Cerebellar nuclear complex (tissue), 1 donor: ENCODE data around the gene ARHGAP4.

Experiments used
- DNase-seq, 2 experiments: peaks; one replicate each; lab custom pipeline; 2025; lab: John Stamatoyannopoulos, UW

ARHGAP4 gene

DNA sequence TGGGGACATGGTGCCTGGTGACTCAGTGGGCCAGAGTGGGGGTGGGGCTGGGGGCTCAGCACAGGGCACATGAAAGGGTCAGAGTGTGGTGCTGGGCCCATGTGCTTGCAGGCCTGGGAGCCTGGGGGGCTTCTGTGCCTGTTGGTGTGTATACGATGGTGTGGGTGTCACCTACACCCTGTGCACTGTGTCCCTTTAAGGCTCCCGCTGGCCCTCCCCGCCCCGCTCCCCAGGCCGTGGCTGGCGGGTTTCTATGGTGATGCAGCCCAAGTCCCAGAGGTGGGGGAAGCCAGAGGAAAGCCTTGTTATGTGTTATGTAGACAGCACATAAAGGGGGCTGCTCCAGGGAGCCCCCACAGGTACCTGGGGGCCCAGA is 45.6 kb downstream of the ARHGAP4 start:
- no peak for DNase-seq

DNA sequence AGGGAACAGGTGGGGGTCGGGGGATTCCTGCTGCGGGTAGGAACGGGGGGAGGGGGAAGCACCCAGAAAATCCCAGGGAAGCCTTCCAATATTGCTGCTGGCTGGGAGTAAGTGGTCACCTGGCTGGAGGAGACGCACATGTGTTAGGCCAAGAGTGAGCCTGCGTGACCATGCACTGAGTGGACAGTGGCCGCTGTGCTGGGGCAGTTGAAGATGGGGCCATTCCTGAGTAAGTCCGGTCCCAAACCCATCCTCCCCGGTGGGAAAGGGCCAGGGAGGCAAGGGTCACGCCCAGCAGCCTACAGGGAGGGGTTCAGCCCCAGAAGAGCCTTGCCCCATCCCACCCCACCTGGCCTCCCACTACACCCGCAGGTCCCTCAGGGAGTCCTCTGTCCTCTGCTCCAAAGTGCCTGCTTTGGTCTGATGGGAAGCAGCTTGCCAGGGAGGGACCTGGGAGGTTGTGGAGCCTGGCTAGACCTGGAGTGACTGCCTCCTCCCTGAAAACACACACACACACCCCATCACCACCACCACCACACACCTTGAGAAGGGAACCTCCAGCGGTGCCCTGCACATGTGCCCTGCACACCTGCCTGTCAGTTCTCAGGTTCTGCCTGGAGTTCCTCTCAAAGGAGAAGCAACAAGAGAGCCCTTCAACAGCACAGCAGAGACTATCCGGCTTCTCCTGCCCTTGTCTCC is 46.2 kb downstream of the ARHGAP4 start:
- DNase-seq, result no peak

DNA sequence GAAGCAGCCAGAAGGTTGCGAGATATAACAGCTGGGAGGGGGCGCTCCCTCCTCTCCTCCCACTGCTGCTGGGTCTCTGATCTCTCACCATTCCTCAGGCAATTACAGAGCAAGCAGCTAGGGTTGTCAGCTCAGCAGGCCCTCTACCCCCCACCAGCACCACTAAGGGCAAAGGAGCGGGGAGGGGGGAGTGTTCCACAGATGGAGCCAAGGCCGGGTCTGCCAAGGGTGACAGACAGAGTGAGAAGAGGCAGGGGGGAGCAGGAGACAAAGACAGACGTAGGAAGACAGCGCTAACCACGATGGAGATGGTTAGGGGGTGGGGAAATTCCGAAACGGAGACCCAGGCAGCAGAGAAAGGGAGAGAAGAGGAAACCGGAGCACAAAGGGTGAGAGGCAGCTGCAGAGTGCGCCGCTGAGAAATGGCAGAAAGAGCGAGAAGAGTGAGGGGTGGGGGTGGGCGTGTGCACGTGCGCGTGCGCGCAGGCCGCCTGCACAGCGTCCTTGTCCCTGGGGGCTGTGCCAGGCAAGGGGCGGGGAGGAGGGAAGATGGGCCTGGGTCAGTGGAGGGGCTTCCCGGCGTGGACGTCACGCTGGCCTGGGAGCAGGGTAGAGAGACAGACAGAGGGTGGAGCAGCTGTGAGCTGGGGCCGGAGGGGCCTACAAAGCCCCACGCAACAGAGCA is 47.0 kb downstream of the ARHGAP4 start:
- DNase-seq, result no peak

DNA sequence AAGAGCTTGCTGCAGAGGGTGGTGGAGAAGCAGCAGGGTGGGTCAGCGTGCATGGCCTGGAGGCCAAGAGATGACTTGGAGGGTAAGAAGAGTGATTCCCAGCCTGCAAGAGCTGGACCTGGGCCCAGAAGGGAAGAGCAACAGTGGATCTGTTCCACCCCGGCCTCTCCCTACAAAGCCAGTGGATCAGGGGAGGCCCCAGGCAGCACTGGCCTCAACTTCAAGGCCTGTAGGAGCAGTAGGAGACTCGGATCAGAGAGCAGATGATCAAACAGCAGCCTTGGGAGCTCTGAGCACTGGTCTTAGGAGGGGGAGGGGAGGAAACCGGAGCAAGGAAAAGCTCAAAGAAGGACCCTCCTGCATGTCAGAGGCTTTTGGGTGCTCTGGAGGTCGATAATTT is 47.7 kb downstream of the ARHGAP4 start:
- no peak for DNase-seq

DNA sequence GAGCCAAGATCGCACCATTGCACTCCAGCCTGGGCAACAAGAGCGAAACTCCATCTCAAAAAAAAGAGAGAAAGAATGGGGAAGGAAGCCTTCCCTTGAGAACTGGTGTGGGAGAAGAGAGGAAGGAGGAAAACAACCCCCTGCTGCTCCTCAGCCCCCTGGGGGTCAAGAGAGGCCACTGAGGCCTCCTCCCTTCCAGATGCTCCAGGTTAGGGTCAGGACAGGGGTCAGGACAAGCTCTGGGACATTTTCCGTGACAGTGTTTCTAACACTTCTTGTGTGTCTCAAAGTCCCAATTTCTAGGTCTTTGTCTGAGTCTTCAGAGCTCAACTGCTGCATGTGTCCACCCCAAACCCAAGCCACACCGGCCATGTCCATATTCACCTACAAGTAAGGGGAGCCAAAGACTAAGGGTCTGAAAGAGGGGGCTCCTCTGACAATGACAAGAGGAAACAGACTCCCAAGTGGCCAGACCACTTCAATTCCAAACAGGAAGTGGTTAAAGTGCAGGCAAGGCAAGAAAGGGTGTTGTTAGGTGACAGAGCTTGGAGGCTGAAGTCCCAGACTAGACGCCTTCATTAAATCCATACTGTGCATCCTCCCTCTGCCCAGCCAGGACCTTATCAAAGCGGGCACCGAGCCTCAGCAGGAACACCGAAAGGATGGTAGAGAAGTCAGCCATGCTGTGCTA is 48.3 kb downstream of the ARHGAP4 start:
- no peak for DNase-seq

DNA sequence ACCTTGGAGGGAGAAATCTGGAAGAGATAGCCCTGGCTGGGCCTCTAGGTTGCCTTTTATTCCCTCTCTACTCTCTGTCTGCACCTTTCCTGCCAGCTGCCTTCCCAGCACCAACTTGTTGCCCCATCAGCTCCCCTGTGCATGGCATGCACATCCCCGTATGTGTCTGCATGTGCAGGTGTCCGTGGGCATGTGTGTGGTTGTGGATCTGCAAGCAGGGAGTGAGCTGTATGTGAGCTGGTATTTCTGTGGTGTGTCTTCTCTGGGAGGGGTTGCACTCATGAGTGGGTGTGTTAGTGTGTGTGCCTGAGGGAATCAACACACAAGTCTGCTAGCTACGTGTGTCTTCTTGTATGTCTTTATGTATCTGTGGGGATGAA is 50.0 kb downstream of the ARHGAP4 start:
- DNase-seq, result no peak

DNA sequence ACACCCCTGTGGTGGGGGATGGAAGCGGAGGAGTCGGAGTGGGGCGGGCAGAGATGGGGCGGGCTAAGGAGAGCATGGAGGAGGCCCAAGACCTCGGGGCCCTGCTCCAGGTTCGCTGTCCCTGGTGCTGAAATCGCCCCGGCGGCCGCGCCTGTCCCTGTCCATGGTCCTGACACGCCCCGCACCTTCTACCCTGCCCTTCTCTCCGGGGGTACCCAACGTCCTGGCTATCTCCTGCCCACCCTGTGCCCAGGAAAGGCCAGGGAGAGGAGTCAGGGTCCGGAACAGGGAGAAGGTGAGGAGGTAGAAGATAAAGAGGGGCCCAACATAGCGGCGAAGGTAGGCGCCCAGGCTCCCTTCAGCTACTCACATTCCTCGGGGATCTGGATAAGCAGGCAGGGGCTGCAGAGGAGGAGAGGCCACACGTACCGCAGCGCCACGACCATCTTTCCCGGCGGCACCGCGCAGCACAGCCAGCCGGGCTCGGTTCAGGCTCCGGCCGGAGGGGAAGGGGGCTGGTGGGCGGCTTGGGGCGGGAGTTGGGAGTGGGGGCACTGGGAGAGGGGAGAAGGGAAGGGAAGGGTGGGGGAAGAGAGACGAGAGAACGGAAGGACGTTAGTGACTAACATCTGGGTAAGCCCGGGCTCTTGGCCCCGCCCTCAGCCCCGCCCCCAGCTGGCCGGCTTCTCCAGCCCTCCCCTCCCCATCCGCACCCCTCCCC is 50.5 kb downstream of the ARHGAP4 start:
- no peak for DNase-seq

DNA sequence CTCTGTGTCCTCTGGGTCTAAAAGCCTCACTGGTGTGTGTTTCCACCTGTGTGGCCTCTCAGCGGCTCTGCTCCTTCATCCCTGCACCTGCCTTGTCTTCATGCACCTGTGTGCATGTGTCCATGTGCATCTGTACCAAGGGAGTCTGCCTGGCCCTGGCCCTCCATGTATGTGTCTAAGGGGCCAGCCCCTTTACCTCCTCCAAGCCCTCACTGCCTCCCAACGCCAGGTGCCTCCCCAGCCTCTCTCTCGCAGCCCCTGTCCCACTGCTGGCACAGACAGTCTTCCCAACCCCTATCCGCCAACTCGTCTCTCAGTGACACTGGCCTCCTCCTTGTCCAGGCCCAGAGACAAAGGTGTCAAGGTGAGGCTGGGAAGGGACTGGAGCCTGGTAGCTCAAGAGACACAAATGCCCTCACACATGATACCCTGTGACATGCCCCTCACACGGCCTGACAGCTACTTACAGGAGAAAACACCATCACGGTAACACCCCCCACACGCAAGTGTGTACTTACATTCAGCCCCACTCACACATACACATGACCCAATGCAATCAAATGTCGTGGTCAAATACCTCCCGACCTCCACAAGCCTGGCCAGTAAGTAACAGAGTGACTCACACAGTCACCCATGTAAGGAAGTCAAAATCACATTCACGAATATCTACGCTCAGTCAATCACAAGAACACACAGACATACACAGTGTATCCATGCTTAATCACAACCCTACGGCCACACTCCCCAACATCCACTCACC is 51.5 kb downstream of the ARHGAP4 start:
- DNase-seq, result no peak

DNA sequence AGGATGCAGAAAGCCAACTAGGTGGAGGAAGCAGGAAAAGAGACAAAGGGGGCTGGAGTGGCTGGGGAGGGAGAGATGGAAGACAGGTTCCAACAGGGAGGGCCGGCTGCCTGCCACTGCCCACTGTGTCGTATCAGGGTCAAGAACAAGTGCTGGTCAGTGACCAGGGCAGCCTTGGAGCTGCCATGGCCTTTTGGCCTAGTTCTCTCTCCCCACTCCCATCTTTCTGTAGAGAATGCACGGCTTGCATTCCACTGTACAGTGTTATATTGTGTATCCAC is 52.0 kb downstream of the ARHGAP4 start:
- no peak for DNase-seq

DNA sequence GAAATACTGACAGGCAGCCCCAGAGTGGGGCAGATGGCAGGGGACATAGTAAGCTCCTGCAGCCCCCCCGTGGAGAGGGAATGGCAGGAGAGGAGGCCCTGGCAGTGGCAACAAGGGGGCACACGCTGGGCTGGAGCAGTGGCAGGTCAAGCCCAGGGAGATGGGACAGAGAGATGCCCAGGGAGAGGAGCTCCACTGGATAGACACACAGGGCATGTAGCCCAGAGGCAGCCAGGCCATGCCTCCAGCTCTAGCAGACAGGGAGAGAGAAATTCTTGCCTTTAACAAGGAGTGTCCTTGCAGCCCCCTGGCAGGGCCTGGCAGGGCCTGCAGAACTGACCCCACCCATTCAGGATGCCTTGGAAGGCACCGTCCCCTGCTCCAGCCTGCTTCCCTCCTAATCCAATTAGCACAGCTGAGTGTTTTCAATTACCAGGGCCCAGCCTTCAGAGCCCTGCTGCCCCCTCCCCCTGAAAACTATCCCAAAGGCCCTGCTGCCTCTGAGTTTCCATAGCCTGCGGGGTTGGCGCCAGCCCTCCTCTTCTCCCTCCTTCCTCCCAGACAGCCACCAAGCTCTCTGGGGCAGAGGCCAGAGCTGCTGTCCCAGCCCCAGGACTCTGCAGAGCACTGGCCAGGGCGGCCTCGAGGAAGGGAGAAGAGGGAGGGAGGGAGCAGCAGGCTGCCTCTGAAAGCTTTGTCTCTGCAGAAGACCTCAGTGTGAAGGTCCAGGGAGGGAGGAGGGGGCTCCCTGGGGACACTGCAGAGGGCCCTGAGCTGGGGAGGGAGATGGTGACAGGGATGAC is 52.6 kb downstream of the ARHGAP4 start:
- peak in 1 of 2 experiments; percentile 7 for DNase-seq

DNA sequence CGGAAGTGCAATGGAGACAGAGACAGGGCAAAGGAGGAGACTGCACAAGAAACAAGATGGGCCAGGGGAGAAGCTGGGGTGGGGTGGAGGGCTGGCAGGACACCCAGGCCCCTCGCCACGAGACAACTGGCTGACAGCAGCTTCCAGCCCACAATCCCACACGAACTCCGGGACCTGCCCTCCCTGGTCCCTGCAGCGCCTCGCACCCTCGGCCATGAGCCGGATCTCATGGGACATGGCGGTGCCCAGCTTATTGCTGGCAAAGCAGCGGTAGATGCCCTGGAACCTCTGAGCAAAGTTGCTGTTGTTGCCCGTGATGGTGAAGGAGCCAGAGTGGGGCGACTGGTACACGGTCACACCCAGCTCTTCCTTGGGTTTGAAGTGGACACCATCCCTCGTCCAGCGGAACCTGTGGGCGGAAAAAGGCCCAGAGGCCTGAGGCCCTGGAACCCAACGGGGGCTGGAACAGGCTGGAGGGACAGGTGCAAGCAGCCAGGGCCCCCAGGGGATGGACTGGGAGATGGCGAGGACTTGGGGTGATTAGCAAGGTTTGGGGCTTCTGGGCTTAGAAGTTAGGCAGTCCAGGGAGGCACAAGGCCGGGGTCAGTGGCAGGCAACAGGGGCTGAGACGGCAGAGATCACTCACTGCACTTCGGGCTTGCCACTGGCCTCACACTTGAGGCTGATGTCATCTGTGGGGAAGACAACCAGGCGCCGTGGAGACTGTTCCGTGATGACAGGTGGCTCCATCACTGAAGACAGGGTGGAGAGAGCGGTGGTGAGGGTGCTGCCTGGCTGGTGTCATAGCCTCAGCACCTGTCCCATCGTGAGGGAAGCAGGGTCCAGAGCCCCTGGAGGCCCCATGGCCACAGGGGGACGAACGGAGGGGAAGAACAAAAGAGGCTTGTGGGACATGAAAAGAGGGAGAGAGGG is 53.9 kb downstream of the ARHGAP4 start:
- no peak for DNase-seq

DNA sequence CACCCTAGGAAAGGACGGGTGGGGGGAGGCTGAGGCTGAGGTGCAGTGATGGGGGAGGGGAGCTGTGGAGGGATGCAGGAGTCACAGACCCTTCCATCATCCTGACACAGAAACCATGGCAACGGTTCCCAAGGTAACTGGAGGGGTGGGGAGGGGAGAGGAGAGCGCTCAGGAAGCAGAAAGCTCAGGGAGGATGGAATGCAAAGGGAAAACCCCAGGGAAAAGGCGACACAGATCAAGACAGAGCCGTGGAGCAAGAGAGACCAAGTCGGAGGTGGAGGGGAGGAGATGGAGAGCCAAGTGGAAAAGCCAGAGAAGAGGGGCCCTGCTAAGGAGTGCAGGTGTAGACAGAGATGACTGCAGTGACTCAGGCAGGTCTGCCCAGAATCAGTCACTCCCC is 54.6 kb downstream of the ARHGAP4 start:
- no peak for DNase-seq

DNA sequence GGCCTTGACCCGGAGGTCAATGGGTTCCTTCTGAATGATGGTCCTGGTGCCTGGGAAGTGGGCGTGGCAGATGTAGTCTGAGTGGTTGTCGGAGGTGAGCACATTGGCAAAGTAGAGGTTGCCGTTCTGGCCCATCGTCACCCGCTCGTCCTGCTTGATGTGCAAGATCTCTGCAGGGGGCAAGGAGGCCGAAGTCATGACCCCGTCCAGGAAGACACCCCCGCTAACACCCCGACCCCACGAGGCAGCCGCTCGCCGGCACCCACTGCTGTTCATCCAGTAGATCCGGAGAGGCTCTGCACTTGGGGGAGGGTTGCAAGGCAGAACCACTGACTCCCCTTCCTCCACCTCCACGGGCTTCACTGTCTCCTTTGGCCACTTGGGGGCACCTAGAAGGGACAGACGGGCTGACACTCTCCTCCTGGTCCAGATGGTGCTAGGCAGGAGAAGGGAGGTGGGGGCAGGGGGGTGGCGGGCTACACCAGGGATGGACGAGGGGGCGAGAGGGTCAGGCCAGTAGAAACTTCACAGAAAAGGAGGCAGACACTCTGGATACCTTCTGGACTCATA is 55.2 kb downstream of the ARHGAP4 start:
- no peak for DNase-seq

DNA sequence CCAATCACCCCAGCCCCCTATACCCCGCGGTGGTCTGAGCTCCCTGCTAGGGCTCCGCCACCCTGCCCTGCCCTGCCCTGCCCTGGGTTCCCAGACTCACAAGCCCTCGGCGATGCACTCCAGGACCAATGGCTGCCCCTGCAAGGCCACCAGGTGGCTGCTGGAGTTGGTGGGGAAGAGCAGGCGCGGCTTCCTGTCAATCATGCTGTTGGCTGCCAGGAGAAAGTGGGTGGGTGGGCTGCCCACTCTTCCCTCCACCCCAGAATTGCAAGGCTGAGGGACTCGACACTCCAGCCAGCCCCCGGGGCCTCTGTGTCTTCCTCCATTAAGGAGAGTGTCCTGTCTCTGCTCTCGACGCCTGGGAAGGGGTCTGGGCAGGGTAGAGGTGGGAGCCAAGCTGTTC is 55.8 kb downstream of the ARHGAP4 start:
- DNase-seq, result no peak

DNA sequence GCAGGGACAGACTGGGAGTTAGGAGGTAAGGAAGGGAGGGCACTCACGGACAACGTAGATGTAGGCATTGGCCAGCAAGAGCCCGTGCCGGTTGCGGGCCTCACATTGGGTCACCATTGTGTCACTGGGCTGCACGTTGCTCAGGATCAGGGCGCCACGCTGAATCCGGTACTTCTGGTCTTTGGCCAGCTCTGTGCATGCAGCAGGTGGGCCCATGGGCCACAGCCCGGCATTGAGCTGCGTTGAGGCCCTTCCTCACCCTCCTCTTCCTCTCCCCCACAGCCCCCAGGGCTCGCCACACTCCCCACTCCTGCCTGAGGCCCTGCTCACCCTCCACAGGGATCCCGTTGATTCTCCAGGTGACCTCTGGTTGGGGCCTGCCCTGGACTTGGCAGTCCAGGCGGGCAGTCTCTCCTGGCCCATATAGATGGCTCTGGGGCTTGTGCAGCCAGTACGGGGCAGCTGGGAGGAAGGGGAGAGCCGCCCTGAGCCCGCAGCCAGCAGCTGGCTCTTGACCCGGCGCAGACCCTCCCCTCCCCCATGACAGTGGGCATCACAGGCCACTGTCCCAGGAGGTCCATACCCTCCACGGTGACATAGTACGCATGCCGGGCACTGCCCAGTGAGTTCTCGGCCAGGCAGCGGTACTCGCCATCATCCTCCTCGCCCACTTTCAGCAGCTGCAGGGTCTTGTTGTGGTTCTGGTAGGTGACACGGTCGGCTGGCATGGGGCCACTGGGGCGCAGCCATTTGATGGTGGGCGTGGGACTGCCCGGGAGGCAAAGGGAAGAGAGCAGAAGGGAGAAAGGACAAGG is 56.4 kb downstream of the ARHGAP4 start:
- DNase-seq, result no peak

DNA sequence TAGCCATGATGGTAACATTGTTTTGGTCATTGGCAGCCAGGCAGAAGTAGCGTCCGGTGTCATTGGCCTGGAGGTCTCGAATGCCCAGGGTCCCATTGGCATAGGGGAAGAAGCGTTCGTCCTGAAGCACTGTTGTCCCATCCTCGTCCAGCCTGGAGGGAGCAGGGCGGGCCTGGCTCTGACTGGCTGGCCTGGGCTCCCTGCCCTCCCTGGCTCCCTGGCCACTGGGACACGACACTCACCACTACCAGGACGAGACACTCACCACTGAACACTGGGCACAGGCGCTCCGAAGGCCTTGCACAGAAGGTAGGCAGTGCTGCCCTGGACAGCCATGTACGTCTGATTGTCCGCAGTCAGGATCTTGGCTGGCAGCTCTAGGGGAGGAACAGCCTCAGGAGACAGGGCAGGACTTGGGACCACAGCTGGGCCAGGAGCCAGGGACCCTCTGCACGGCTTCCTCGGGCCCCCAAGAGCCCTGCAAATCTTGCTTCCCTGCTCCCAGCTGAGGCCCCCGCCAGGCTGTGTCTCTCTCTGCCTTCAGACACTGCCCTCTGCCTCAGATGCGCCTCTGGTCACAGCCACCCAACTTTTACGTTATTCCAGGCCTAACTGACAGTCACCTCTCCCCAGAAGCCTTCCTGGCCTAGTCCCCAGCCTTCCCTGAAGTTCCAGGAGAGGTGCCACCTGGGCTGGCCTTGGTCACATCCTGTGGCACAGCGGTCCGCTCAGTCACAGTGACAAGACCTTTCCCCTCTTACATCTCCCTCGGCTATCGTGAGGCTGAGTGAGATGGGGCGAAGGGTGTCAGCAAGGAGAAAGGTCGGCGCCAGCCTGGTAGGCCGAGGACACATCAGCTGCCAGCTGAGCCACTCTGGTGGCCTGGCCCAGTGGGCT is 57.2 kb downstream of the ARHGAP4 start:
- no peak for DNase-seq

DNA sequence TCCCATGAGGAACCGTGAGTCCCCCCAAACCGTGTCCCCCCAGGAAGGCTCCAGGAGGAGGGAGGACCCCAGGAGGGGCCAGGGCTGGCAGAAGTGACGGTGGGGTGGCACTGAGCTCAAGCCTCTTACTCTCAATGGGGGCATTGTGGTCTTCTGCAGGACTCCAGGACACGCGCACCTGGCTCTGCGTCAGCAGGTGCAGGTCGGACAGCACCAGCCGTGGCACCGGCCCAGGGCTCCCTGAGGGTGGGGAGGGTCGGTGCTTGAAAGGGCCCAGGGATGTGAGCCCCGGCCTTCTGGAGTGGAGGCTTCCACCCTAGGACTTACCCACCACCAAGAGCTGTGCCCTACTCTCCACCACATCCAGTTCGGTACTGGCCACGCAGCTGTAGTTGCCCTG is 58.4 kb downstream of the ARHGAP4 start:
- no peak for DNase-seq

DNA sequence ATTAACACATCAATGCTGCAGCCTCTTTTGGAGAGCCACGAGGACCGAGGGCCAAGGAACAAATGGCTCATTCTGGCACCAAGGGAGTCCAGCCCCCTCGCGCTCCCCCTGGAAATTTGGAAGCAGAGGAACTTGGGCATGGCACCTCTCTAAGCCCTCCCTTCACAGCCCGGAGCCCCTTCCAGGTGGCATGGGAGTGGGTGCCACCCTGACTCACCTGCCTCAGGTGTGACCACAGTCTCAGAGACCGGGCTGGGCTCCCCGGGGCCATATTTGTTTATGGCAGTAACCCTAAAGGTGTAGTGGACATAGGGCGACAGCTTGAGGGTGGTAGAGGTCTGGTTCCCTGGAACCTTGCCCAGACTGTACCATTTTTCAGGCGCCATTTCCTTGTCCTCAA is 58.9 kb downstream of the ARHGAP4 start:
- no peak for DNase-seq
